ENCODE results near the gene RAD51B.
"Not testable (repeated sequence)": the region's sequence is repeated elsewhere in the genome, so short reads cannot be mapped to it uniquely, and the experiment has no call there.

The RAD51B gene

GRCh38 chr14:68076451-68076850 is 256.9 kb downstream of the RAD51B start:
- DNase-seq (ENCODE audit: low read depth in 2 of 2): no peak

GRCh38 chr14:68079941-68080697 is 260.5 kb downstream of the RAD51B start:
- no peak for DNase-seq (ENCODE audit: low read depth in 2 of 2)

GRCh38 chr14:68081489-68081888 is 261.9 kb downstream of the RAD51B start:
- no peak for DNase-seq (ENCODE audit: low read depth in 2 of 2)

GRCh38 chr14:68082698-68083291 is 263.2 kb downstream of the RAD51B start:
- DNase-seq (ENCODE audit: low read depth in 2 of 2): no peak

GRCh38 chr14:68084256-68084655 is 264.7 kb downstream of the RAD51B start:
- no peak for DNase-seq (ENCODE audit: low read depth in 2 of 2)

GRCh38 chr14:68085742-68086141 is 266.2 kb downstream of the RAD51B start:
- no peak for DNase-seq (ENCODE audit: low read depth in 2 of 2)

GRCh38 chr14:68088451-68088854 is 268.9 kb downstream of the RAD51B start:
- no peak for DNase-seq (ENCODE audit: low read depth in 2 of 2)

- DNase-seq (ENCODE audit: low read depth in 2 of 2): no peak
These were observed 269.7 kb downstream of the RAD51B start for GRCh38 chr14:68089146-68089731.

GRCh38 chr14:68094158-68094557 is 274.6 kb downstream of the RAD51B start:
- no peak for DNase-seq (ENCODE audit: low read depth in 2 of 2)

GRCh38 chr14:68094752-68095151 is 275.2 kb downstream of the RAD51B start:
- DNase-seq (ENCODE audit: low read depth in 2 of 2): no peak

- no peak for DNase-seq (ENCODE audit: low read depth in 2 of 2)
These were observed 278.1 kb downstream of the RAD51B start for GRCh38 chr14:68097727-68098126.

GRCh38 chr14:68098834-68099233 is 279.3 kb downstream of the RAD51B start:
- no peak for DNase-seq (ENCODE audit: low read depth in 2 of 2)

- no peak for DNase-seq (ENCODE audit: low read depth in 2 of 2)
These were observed 280.0 kb downstream of the RAD51B start for GRCh38 chr14:68099495-68100045.

- DNase-seq (ENCODE audit: low read depth in 2 of 2): not testable (repeated sequence)
These were observed 282.2 kb downstream of the RAD51B start for GRCh38 chr14:68101715-68102301.

GRCh38 chr14:68103853-68104252 is 284.3 kb downstream of the RAD51B start:
- no peak for DNase-seq (ENCODE audit: low read depth in 2 of 2)

GRCh38 chr14:68104518-68104917 is 284.9 kb downstream of the RAD51B start:
- no peak for DNase-seq (ENCODE audit: low read depth in 2 of 2)

- no peak for DNase-seq (ENCODE audit: low read depth in 2 of 2)
These were observed 286.2 kb downstream of the RAD51B start for GRCh38 chr14:68105816-68106215.

- DNase-seq (ENCODE audit: low read depth in 2 of 2): no peak
These were observed 286.9 kb downstream of the RAD51B start for GRCh38 chr14:68106456-68106855.

GRCh38 chr14:68106905-68107304 is 287.3 kb downstream of the RAD51B start:
- no peak for DNase-seq (ENCODE audit: low read depth in 2 of 2)

GRCh38 chr14:68109132-68109900 is 289.7 kb downstream of the RAD51B start:
- no peak for DNase-seq (ENCODE audit: low read depth in 2 of 2)

GRCh38 chr14:68111097-68111852 is 291.7 kb downstream of the RAD51B start:
- DNase-seq (ENCODE audit: low read depth in 2 of 2): no peak
